PFSK-1 (cell line): Measurements from ENCODE around the gene METAP1.

ENCODE experiments used
- FOXP2 ChIP-seq: optimal IDR thresholded peaks from 2 replicates; pipeline ENCODE3; 2011; ENCODE audit warnings: borderline replicate concordance, control low read depth, inconsistent platforms; ENCODE audit not compliant: insufficient read depth; ENCODE audit errors: extremely low read length, extremely low read depth
- POLR2AphosphoS5 ChIP-seq: IDR thresholded peaks from 2 replicates; pipeline ENCODE4 v1.6.1; 2012; ENCODE audit warnings: low read depth, mild to moderate bottlenecking, control low read depth, low read length, moderate library complexity
- SIN3A ChIP-seq: IDR thresholded peaks from 2 replicates; pipeline ENCODE4 v1.6.1; 2012; ENCODE audit warnings: mild to moderate bottlenecking, low read length, moderate library complexity, borderline replicate concordance; ENCODE audit not compliant: insufficient read depth
- TAF1 ChIP-seq: IDR thresholded peaks from 2 replicates; pipeline ENCODE4 v1.6.1; 2012; ENCODE audit warnings: low read length, control low read depth, borderline replicate concordance; ENCODE audit not compliant: insufficient read depth
- TF ChIP-seq, protein P1 (sequence below), 2 experiments: IDR thresholded peaks; 2 replicates each; pipeline versions ENCODE4 v1.6.1 to v1.8.0; 2011 to 2012; ENCODE audit warnings: low read depth in 2 of 2, low read length in 2 of 2, control low read depth in 1 of 2, inconsistent platforms in 1 of 2, mild to moderate bottlenecking in 1 of 2, moderate library complexity in 1 of 2; ENCODE audit not compliant: insufficient read depth in 1 of 2

Gene METAP1

DNA sequence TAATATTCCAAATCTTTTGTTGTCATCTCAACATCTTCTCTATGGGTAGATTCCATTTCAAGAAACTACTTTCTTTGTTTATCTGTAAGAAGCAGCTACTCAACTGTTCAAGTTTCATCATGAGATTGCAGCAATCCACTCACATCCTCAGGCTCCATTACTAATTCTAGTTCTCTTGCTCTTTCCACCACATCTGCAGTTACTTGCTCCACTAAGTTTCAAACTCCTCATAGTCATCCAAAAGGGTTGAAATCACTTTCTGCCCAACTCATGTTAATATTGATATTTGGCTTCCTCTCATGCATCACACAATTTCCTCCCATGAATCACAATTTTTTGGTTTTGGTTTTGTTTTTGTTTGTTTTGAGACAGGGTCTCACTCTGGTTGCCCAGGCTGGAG, 57.4 kb downstream of the METAP1 start:
- TF ChIP-seq SIN3A: no peak
- TF ChIP-seq, protein P1, sequence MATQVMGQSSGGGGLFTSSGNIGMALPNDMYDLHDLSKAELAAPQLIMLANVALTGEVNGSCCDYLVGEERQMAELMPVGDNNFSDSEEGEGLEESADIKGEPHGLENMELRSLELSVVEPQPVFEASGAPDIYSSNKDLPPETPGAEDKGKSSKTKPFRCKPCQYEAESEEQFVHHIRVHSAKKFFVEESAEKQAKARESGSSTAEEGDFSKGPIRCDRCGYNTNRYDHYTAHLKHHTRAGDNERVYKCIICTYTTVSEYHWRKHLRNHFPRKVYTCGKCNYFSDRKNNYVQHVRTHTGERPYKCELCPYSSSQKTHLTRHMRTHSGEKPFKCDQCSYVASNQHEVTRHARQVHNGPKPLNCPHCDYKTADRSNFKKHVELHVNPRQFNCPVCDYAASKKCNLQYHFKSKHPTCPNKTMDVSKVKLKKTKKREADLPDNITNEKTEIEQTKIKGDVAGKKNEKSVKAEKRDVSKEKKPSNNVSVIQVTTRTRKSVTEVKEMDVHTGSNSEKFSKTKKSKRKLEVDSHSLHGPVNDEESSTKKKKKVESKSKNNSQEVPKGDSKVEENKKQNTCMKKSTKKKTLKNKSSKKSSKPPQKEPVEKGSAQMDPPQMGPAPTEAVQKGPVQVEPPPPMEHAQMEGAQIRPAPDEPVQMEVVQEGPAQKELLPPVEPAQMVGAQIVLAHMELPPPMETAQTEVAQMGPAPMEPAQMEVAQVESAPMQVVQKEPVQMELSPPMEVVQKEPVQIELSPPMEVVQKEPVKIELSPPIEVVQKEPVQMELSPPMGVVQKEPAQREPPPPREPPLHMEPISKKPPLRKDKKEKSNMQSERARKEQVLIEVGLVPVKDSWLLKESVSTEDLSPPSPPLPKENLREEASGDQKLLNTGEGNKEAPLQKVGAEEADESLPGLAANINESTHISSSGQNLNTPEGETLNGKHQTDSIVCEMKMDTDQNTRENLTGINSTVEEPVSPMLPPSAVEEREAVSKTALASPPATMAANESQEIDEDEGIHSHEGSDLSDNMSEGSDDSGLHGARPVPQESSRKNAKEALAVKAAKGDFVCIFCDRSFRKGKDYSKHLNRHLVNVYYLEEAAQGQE (IDR thresholded peaks at IDR 0.05; ENCODE audit: insufficient read depth in 1 of 2, low read depth in 2 of 2, low read length in 2 of 2): no peak
- no peak for TF ChIP-seq FOXP2
- no peak for TF ChIP-seq TAF1

DNA sequence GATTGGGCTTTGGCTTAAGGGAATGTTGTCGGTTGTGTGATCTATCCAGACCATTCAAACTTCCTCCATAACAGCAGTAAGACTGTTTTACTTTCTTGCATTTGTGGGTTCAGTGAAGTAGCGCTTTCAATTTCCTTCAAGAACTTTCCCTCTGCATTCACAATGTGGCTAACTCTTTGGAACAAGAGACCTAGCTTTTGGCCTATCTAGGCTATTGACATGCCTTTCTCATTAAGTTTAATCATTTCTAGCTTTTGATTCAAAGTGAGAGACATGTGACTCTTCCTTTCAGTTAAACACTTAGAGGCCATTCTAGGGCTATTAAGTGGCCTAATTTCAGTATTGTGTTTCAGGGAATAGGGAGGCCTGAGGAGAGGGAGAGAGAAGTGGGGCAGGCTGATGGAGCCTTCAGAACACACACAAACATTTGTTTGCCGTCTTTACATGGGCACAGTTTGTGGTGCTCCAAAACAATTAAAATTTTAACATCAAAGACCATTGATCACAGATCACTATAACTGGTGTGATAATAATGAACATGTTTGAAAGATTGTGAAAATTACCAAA, 59.0 kb downstream of the METAP1 start:
- no peak for TF ChIP-seq SIN3A
- TF ChIP-seq, protein P1 (IDR thresholded peaks at IDR 0.05; ENCODE audit: insufficient read depth in 1 of 2, low read depth in 2 of 2, low read length in 2 of 2): no peak
- TF ChIP-seq TAF1: no peak
- no peak for TF ChIP-seq POLR2AphosphoS5
- TF ChIP-seq FOXP2: no peak

DNA sequence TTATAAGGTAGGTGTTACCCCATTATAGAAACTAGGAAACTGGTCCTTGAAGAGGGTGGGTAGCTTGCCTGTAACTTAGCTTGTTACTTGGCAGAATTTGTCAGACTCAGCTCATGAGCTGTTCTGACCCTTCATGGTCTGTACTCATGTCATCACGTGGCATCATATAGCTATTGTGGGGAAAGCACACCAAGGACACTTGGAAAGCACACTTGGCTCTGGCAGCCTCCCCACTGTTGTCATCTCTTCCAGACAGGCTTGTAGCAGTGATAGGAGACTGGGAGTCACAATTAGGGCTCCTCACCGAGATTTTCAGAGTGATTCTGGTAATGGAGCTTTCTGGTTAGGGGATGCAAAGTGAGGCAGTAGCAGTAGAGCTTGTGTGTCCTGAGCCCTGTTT, 62.7 kb downstream of the METAP1 start:
- TF ChIP-seq TAF1 (no peak), SIN3A (no peak), FOXP2 (no peak), POLR2AphosphoS5 (no peak)
- TF ChIP-seq, protein P1 (IDR thresholded peaks at IDR 0.05; ENCODE audit: insufficient read depth in 1 of 2, low read depth in 2 of 2, low read length in 2 of 2): no peak

DNA sequence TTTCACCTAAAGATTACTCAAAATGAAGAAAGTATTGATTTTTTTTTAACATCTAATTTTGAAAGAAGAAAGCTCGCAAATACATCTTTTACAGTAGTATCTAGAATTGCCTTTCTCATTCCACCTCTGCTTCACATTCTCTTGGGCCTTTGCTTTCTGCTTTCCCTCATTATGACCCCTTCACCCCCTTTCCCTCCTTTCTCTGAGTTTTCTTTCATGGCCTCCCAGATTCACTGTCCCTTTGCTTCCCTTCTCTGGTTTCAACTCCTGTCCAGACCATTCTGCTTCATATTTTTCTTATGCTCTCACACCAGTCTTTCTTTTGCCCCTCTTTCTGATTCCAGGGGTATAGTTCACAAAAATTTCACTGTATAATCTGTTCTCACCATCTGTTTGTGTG, 64.0 kb downstream of the METAP1 start:
- no peak for TF ChIP-seq FOXP2
- TF ChIP-seq TAF1: no peak
- TF ChIP-seq POLR2AphosphoS5: no peak
- TF ChIP-seq, protein P1 (IDR thresholded peaks at IDR 0.05; ENCODE audit: insufficient read depth in 1 of 2, low read depth in 2 of 2, low read length in 2 of 2): no peak
- no peak for TF ChIP-seq SIN3A

DNA sequence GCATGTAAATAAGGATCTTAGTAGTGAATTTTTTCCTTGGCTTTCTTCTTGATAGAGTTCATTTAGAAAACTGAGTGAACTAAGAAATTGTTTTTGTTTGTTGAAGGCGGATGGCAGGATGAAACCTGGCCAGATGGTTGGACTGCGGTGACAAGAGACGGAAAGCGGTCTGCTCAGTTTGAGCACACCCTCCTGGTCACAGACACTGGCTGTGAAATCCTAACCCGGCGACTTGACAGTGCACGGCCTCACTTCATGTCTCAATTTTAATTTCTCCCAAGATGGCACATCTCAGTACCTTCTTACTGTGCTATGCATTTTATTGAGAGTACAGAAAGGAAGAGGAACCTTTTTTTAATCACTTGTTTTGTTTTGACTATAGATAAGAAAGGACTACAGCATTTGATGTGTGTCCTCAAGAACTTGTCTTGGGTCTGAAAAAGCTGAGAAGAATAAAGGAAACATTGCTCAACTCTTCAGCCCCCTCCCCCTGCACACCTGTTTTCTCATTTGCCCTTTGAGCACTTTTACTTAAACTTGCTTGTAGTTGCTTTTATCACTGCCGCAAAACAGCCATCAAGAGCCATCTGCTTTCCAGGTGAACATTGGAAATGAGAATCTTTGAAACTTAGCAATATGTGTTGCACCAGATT, 65.7 kb downstream of the METAP1 start:
- TF ChIP-seq, protein P1 (IDR thresholded peaks at IDR 0.05; ENCODE audit: insufficient read depth in 1 of 2, low read depth in 2 of 2, low read length in 2 of 2): no peak
- TF ChIP-seq POLR2AphosphoS5 (no peak), FOXP2 (no peak), SIN3A (no peak)
